C1 segment of cervical spinal cord (tissue), 14 donors: ENCODE measurements around the gene GPR107.
A peak's percentile ranks its signal among the peaks of the same experiment; 100 is the strongest.

Experiments used
- DNase-seq, 14 donors: peaks; one replicate each; lab custom pipeline; 2025; lab: John Stamatoyannopoulos, UW

GPR107 gene

DNA sequence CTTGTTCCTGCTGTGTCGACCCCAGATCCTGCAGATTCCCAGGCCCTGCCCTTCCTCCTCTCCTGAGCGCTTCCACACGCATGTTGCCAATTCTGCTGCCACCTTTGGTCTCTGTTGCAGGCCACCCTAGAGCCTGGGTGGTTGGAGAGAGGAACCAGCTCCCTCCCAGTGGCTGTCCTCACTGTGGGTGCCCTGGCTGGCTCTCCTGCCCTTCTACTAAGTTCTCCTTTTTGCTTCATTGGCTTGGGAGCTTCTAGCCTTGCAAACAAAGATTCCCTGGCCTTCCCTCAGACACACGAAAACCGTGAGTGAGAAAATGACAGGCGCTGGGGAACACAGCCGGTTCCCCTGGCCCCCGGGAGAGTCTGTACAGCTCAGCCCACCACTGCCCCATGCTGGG lies 104.3 kb downstream of the GPR107 start:
- DNase-seq, result no peak

DNA sequence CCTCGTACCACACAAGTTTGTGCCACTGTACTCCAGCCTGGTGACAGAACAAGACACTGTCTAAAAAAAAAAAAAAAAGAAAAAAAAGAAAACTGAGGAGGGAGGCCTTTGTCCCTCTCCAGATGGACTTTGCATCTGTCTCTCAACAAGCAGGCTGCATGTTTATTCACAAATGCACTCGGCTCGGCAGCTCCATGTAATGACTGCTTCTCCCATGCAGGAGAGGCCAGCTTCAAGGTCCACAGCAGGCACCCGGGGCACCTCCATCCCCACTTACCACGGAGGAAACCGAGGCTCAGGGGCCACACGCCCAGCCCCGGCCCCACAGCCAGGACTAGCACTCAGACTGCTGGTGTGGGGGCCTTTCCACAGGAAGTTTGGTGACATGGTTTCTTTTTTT lies 105.4 kb downstream of the GPR107 start:
- no peak for DNase-seq

DNA sequence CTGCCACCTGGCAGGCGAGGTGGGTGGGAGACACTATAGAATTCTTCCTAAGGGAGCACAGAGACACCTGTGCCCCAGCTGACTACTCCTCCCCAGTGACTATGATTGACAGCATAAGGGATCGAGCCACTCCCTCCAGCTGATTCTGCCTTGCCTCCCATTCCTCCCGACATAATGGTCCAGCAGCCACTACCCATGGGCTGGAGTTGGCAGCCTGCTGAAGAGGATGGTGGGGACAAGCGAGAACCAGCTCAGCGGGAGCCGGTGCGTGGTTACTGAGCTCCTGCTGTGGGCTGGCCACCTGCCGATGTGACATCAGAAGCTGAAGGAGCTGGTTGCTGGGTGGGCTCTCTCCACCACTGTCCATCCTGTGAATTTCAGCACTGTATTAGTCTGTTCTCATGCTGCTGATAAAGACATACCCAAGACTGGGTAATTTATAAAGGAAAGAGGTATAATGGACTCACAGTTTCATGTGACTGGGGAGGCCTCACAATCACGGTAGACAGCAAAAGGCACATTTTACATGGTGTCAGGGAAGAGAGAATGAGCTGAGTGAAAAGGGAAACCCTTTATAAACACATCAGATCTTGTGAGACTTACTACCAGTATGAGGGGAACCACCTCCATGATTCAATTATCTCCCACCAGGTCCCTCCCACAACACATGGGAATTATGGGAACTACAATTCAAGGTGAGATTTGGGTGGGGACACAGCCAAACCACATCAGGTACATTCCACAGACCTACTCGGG lies 106.4 kb downstream of the GPR107 start:
- no peak for DNase-seq

DNA sequence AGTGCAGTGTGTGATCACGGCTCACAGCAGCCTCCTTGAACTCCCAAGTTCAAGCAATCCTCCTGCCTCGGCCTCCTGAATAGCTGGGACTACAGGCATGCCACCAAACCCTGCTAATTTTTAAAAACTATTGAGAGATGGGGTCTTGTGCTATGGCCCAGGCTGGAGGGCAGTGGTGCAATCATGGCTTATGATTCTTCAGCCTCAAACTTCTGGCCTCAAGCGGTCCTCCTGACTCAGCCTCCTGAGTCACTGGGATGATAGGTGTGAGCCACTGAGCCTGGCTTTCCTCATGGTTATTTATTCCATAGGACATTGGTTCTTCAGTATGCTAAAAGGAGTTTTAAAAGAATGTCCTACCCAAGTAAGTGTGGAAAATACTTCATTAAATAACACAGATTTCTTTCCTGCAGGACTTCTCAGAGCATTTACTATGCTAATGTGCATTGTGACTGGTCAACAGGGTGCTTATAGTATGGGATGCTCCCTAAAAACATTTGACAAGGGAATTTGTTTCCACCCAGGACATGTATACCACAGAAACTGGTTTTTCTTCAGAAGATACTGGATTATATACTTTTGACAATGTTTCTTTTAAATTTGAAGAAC lies 107.3 kb downstream of the GPR107 start:
- DNase-seq, result no peak

DNA sequence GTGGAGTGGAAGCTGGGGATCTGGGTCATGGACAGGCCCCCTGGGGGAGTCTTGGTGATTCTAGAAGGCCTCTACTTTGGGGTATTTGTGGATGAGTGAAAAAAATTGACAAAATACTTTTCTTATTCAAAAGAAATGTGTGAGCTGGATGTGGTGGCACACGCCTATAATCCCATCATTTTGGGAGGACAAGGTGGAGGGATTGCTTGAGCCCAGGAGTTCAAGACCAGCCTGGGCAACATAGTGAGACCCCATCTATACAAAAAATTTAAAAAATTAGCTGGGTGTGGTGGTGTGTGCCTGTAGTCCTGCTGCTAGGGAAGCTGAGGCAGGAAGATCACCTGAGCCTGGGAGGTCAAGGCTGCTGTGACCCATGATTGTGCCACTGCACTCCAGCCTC lies 111.9 kb downstream of the GPR107 start:
- DNase-seq, result no peak

DNA sequence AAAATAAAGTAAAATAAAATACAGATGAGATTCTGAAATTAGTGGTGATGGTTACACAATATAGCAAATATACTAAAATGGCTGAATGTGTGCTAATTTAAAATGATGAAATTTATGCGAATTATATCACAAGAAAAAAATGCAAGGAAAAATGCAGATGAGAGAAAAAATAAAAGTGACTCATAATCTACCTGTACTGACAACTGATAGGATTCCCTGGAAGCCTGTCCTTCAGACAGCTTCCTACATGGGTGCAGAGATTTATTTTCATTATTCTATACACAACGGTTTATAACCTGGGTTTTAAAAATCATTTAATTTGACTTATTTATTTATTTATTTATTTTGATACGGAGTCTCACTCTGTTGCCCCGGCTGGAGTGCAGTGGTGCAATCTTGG lies 112.7 kb downstream of the GPR107 start:
- DNase-seq, result no peak

DNA sequence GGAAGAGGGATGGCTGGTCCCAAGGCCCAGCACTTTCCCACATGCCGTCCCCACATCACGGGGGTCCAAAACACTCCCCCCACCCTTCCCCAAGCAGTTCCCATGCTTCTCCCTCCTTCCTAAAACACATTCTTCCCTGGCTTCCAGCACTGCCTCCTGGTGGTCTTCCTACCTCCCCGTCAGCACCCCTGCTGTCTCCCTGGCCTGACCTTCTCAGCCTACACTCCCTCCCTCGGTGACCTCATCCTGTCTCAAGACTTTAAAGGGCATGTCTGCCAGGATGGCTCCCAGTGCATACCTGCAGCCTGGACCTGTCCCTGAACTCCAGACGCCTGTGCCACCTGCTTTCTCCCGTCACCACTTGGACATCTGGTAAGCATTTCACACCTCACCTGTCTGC lies 114.2 kb downstream of the GPR107 start:
- no peak for DNase-seq

DNA sequence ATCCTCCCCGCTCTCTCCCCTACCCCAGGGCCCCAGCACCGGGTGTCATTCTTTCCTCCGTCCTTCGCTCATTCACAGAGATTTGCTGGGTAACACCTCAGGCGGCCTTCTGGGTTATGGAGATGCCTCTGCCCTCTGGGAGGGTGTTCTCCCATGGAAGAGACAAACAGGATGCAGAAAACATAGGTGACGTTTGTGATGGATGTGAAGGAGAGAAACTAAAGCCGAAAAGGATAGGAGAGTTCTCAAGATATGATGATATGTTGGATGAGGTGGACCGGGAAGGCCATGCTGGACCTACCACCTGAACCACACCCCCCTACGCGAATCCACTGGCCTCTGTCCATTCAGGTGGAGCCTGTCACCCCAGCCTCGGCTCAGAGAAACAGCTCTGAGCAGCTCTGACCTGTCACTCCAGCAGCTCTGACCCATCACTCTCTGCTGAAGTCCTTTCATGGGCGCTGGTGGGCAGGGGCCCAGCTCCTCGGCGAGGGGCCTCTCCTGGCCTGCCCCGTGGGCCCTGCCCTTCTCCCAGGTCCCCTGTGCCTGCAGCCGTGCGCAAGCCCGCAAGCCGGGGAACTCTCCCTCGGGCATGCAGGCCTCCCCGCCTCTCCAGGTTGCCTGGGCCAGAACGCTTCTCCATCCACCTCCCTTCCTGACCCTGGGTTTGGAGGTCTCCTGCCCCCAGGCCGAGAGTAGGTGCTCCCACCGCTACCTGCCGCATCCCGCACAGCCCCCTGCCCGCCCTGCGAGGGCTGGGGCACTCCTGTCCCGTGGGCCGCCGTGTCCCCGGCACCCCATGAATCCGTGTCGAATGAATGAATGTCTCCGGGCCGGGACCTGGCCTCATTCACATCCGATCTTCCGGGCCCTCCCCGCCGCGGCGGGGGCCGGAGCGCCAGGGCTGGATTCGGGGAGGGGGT lies 117.8 kb downstream of the GPR107 start:
- peak in 2 of 14 donors; percentile 59 to 75 for DNase-seq

DNA sequence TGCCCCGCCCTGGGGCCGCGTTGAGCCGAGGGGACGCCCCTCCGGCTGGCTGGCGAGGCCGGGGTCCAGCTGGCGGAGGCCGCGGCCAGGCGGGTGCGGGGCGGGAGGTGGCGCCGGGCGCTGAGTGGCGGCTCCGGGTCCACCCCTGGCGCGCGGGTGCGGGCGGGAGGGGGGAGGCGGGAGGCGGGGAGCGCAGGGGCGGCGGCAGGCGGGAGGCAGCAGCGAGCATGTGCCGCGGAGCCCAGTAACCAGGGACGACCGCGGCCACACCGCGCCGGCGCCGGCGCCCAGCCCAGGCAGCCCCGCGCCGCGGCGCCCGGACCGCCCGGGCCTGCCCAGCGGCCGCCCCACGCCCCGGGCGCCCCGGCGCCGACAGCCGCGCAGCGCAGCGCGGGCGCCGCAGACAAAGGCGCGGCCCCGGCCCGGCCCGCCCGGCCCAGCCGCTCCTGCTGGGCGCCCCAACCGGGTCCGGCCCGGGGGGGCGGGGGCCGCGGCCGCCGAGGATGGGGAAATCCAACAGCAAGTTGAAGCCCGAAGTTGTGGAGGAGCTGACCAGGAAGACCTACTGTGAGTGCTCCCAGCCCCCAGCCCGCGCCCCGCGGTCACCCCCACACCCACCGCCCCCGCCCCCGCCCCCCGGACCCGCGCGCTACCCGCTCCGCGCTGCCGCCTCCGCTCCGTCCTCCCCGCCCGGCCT lies 118.6 kb downstream of the GPR107 start, which contains the start of gene NCS1:
Gene NCS1, plus strand, starts transcription at position 244 of the 697 bp plus-strand sequence. Its CDS starts 260 bp downstream, at position 504.
- DNase-seq, result peak in 12 of 14 donors; percentile 33 to 85 (median 72)

DNA sequence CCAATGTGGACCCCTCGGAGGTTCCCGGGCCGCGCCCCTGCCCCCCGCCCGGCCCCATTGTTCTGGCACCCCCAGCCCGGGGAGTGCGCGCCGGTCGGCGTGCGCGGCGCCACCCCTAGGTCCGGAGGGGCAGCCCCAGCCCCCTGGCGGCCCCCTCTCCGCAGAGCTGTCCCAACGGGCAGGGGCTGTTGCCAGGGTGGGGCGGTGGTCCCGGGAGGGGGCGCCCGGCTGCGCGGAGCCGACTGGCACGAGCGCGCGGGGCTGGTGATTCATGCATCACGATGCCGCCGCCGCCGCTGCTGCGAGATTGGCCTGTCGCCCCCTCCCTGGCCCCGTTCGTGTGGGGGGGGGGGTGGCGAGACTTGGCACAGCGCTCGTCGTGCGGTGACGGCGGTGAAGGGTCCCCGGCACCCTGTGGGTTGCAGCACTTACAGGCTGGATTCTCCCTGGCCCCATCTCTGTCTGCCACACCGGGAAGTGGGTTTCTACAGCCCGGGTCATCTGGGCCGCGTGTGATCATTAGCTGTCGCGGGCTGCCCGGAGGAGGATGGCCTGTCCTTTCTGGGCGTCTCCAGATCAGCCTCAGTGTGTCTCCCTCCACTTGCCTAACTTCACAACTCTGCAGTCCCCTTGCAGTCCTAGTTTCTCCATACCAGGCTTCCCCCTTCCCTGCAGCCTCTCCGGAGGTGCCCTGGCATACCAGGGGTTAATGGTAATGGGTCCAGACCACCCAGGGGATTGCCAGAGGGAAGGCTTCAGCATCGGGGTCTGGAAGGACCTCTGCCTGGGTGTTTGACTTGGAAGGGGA lies 119.4 kb downstream of the GPR107 start:
- DNase-seq, result peak in 3 of 14 donors; percentile 23 to 48 (median 36)

DNA sequence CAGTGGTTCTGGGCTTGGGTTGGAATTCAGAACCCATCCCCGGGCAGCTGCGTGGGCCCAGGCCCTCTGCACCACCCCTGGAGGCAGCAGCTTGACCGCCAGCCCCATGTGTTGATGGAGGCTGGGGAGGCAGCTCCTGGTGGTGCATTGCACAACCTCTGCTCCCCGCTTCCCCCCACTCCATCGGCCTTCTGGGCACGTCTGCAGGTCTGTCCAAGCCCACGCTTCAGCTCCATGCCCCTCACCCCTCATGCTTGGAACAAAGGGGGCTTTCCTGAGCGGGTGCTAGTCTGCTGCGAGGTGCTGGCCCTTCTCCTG lies 119.9 kb downstream of the GPR107 start:
- DNase-seq, result peak in 1 of 14 donors; percentile 30

DNA sequence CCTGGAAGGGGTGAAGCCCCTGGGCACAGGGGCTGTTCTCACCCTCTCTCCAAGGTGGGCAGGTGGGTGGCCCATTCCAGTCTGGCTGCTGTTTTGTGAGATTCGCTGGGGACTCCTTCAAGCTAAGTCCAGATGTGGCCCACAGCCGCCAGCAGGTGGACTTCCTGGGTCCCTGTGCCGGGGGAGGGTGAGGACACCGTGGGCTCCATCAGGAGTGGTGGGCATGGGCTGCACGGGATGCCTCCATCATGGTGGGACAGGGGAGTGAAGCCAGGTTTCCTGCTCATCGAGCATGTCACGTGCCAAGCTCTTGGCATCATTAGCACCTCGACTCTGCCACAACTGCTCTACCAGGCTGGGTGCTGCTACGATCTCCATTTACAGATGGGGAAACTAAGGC lies 120.3 kb downstream of the GPR107 start:
- no peak for DNase-seq

DNA sequence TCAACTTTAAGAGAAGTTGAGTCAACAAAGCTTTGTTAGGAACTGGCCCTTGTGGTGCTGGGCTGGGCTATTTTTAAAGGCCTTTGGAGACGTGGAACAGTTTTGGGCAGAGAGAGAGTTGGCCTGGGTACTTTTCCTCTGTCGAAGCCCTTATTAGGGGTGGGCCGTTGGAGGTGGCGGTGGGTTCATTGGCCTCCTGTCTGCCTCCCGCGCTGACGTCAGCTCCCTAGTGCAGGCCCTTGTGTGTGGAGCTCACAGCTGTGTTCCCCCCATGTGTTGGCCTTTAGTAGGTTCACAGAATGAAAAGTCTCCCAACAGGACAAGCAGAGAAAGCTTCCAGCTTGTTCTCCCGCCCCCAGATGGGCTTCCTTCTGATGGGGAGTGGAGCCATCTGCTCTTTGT lies 121.2 kb downstream of the GPR107 start:
- peak in 1 of 14 donors; percentile 55 for DNase-seq

DNA sequence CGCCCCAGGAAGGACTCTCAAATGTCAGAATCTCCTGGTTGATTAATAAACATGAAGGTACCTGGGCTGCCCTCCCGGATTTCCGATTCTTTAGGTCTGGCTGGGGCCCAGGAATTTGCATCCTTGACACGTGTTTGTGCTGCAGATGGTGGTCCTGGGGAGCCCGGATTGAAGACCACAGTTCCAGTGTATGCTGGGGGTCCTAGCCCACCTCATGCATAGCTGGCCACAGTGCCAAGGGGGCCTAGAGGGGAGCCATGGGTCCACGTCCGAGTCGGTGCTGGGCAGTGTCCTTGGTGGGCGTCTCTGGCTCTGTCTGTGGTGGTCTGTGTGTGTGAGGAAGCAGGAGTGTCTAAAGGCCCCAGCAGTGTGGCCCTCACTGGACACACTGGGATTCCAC lies 121.6 kb downstream of the GPR107 start:
- DNase-seq, result no peak

DNA sequence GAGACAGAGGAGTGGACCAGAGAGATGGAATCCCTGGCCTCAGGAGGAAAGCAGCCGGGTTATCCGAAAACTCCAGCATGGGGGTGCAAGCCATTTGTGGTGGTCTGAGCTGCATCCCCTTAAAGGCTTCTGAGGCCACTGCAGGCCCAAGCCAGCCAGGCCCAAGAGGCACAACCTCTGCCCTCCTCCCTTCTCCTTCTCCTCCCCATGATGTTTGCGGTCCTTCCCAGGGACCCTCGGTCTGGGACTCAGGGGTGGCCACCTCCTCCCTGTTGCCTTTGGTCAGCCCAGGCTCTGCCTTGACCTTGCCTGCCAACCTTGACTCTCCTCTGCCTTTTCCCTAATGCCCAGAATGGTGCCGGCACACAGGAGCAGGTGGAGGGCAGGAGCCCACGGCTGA lies 123.1 kb downstream of the GPR107 start:
- no peak for DNase-seq

DNA sequence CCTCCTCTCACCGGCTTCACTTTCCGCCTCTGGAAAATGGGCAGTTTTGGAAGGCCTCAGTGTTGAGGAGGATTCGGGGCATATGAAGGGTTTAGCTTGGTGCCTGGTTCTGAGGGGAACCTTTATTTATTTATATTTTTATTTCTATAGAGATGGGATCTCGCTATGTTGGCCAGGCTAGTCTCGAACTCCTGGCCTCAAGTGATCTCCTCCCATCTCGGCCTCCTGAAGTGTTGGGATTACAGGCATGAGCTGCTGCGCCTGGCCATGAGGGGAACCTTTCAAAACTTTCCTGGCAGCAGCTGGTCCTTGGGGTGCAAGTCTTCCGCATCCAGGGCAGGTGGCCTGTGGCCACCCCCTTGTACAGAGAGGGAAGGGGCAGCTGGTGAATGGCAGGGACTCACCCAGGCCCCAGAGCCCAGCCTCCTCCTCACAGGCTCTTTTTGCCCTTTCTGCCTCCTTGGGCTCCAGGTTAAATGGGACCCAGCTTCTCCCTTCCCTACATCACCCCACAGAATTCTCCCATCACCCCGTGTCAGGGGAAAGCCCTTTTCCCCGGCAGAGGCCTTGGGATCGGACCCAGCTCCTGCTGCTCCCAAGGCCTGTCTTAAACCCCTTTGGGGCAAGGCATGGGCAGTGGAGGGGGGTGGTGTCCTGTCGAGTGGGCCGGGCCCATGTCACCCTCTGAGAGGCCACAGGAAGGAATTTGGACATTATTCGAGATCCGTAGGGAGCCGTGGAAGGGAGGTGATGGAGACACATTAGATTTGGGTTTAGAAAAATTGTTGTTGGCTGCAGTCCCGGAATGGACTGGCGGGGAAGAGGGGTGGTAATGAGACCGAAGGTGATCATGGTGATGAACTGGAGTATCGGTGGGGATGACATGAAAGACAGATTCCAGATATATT lies 124.4 kb downstream of the GPR107 start:
- DNase-seq, result no peak

DNA sequence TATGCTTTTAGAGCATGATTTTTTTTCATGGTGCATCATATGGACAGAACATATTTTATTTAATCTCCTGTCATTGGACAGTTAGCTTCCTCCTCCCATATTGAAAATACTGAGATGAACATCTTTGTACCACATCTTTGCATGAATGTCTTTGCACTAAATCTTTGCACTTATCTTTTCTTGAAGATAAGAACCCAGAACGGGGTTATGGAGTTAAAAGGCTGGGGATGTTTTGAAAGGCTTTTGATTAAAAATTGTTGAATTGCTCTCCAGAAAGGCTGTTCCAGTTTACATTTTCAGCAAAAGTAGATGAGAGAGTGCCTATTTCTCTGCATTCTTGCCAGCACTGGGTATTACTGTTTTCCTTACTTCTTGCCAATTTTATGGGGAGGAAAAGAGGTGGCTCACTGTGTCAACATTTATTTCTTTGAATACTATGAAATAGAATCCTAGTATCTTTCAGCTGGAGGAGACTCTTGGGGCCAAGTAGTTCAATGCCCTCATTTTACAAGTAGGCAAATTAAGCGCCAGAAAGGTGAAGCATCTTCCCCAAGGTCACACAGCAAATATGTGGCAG lies 125.7 kb downstream of the GPR107 start:
- DNase-seq, result no peak

DNA sequence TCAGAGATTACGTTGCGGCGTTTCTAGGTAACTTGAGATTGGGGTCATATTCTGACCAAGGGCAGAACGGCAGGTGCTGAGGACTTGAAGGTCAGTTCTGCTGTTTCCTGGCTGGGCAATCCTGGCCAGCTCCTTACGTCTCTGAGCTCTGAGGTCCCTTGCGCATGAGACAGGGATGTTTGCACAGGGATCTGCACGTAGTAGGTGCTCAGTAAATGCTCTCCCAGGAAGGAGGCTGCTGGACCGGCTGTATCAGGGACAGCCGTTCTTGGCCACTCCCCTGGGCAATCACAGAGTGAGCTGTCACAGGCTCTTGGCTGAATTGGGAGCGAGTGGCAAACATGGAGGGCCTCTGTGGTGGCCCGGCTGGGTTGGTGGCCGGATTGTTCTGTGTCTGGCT lies 126.8 kb downstream of the GPR107 start:
- no peak for DNase-seq

DNA sequence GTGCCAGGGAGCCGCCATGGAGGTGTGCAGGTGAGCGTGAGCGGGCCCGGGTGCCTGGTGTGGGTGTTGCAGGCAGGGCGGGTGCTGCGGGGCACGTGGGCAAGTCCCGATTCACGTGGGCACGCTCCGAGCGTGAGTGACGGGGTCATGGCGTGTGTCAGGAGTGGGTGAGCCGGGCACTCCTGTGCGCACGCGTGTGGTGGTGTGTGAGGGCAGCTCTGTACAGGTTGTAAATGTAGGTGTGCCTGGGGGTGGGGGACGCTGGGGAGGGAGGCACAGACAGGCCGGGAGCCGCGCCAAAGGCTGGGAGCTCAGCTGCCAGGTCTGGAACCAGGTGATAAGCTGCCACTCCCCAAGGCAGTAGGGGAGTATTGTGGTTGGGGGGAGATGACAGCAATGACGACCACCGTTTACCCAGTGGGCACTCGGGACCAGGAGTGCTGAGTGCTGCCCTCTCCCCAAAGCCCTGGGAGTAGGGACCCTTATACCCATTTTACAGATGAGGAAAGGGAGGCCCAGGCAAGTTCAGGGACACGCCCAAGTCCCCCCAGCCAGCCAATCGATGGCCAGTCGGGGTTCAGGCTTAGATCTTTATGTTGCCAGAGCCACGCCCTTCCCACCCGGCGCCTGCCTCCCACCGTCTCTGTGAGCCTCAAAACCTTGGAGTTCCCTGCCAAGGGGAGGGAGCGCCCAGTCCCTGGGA lies 128.1 kb downstream of the GPR107 start:
- peak in 1 of 14 donors; percentile 39 for DNase-seq
